ENCODE results near the gene JUP. TPM values are rescaled to one million over a fixed set of nuclear protein-coding genes. Genes with fewer than 3 reads are reported as not detected.

Gene JUP
- total and polyA plus RNA-seq, 2 of the 13 experiments (the other 11 are each of a cell fraction or from before 2014, with no cell fraction given), result 12.1 to 20.6 TPM

DNA sequence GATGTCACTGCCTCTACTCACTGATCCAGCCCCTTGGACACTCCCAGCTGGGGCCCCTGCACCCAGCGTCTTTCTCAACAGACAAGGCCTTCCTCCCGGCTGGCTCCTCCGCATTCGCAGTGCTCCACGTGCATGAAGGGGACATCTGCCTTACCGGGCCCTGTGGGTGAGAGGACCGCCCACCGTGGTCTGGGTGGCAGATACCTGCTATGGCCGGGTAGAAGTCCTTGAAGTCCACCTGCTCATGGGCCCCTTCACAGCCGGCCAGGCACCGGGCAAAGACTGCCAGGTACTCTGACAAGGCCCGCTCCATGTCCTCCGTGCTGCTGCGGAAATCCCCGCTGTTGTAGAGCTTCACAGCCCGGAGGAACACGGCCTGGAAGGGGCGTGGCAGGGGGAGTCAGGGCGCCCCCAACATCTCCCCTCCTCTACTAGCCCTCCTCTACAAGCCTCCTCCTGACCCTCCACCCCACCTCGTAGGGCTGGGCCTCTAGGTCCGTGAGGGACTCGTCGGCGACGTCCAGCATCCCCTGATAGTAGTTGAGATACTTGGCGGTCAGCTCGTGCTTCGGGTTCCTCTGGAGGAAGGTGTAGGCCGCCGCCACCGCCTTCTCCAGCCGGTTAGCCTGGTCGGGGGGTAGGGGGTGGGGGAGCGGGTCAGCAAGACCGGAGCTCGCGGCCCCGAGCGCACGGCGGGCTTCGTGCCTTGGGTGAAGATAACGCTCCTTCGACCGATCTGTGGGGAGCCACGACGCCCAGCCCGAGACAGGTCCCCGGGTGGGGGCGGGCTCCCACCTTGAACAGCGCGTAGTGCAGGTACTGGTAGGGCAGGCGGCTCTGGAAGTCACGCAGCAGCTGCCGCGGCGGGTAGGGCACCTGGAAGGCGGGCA is 24.4 kb upstream of the JUP start (continued):
- TF ChIP-seq, protein P1, sequence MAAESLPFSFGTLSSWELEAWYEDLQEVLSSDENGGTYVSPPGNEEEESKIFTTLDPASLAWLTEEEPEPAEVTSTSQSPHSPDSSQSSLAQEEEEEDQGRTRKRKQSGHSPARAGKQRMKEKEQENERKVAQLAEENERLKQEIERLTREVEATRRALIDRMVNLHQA (CRISPR knock-in tag; IDR thresholded peaks at IDR 0.05), result no peak
- TF ChIP-seq ZNF75D (CRISPR knock-in tag; IDR thresholded peaks at IDR 0.05; ENCODE audit: borderline replicate concordance) (no peak; the same call in 1 of the 2 replicates), HMGA1 (CRISPR knock-in tag; conservative IDR thresholded peaks at IDR 0.05) (no peak), MYNN (CRISPR knock-in tag; IDR thresholded peaks at IDR 0.05; ENCODE audit: low read depth) (no peak), TEF (CRISPR knock-in tag; IDR thresholded peaks at IDR 0.05) (no peak), HIC2 (CRISPR knock-in tag; IDR thresholded peaks at IDR 0.05; ENCODE audit: low read depth) (no peak), POGZ (CRISPR knock-in tag; IDR thresholded peaks at IDR 0.05) (no peak), ZBTB44 (CRISPR knock-in tag; IDR thresholded peaks at IDR 0.05) (no peak), HMG20B (CRISPR knock-in tag; conservative IDR thresholded peaks at IDR 0.05) (0 out of 2 replicates have a peak, but pooled peaks have one; percentile 13), ZNF704 (CRISPR knock-in tag; IDR thresholded peaks at IDR 0.05; ENCODE audit: borderline replicate concordance) (no peak), ZNF569 (CRISPR knock-in tag; IDR thresholded peaks at IDR 0.05; ENCODE audit: borderline replicate concordance) (no peak), ZNF7 (CRISPR knock-in tag; IDR thresholded peaks at IDR 0.05) (no peak; the same call in 1 of the 2 replicates), ZNF138 (CRISPR knock-in tag; IDR thresholded peaks at IDR 0.05; ENCODE audit: low read depth) (no peak), FOXK2 (IDR thresholded peaks at IDR 0.05) (no peak), NPAS2 (CRISPR knock-in tag; IDR thresholded peaks at IDR 0.05; ENCODE audit: borderline replicate concordance) (no peak), CENPX (CRISPR knock-in tag; IDR thresholded peaks at IDR 0.05) (no peak), ZNF276 (CRISPR knock-in tag; IDR thresholded peaks at IDR 0.05; ENCODE audit: low read depth) (no peak), ZNF10 (CRISPR knock-in tag; IDR thresholded peaks at IDR 0.05; ENCODE audit: borderline replicate concordance, low read depth) (no peak), RXRB (CRISPR knock-in tag; IDR thresholded peaks at IDR 0.05; ENCODE audit: borderline replicate concordance) (no peak), MIER2 (CRISPR knock-in tag; IDR thresholded peaks at IDR 0.05) (no peak; the same call in 1 of the 2 replicates)
- TF ChIP-seq, protein P2, sequence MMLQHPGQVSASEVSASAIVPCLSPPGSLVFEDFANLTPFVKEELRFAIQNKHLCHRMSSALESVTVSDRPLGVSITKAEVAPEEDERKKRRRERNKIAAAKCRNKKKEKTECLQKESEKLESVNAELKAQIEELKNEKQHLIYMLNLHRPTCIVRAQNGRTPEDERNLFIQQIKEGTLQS (CRISPR knock-in tag; IDR thresholded peaks at IDR 0.05), result no peak
